Measurements from ENCODE around the gene METAP1. TPM values are rescaled to one million over a fixed set of nuclear protein-coding genes. Genes with fewer than 3 reads are reported as not detected.
A peak's percentile ranks its signal among the peaks of the same experiment; 100 is the strongest.

Gene METAP1
- total and polyA plus RNA-seq, 5 donors from 2014 or later = 30.8 to 43.8 (median 33.6) TPM

GRCh38 chr4:99033956-99034355, 38.4 kb downstream of the METAP1 start:
- Mint-ChIP-seq H3K9me3 (peaks cover 0 to 8% (median 0%) of the 10 kb centered on the region in 7 donors), H3K27ac (peak overlapping the region in 1 of 3 donors; percentile 50), H3K4me3 (no peak overlapping the region), H3K36me3 (peaks cover 40% of the 10 kb centered on the region), H3K27me3 (no peaks in the 10 kb centered on the region), H3K4me1 (peaks cover 23 to 28% (median 26%) of the 10 kb centered on the region in 4 donors)
- Histone ChIP-seq H3K27ac (ENCODE audit: insufficient read depth, low read length, poor library complexity, severe bottlenecking) (no peak overlapping the region), H3K4me1 (ENCODE audit: control insufficient read depth, insufficient read depth, low read length, poor library complexity, severe bottlenecking) (peaks cover 13% of the 10 kb centered on the region), H3K36me3 (ENCODE audit: control insufficient read depth, insufficient read depth, low read length) (peaks cover 32% of the 10 kb centered on the region), H3K27me3 (ENCODE audit: control insufficient read depth, insufficient read depth, low read length) (no peaks in the 10 kb centered on the region), H3K9me3 (ENCODE audit: control insufficient read depth in 2 of 2, low read length in 2 of 2) (peaks cover 7 to 14% of the 10 kb centered on the region in 2 experiments), H3K4me3 (ENCODE audit: low read depth, low read length) (no peak overlapping the region)
- DNase-seq (no peak), ATAC-seq (ENCODE audit: low read depth in 2 of 2) (no peak)

GRCh38 chr4:99038213-99038612, 42.7 kb downstream of the METAP1 start:
- H3K36me3 Mint-ChIP-seq = peaks cover 44% of the 10 kb centered on the region
- peaks cover 0 to 8% (median 0%) of the 10 kb centered on the region in 7 donors for H3K9me3 Mint-ChIP-seq
- no peak overlapping the region for H3K4me3 Mint-ChIP-seq
- ATAC-seq (ENCODE audit: low read depth in 2 of 2) (no peak), DNase-seq (no peak)
- Histone ChIP-seq H3K36me3 (ENCODE audit: control insufficient read depth, insufficient read depth, low read length) (peaks cover 46% of the 10 kb centered on the region), H3K27me3 (ENCODE audit: control insufficient read depth, insufficient read depth, low read length) (no peaks in the 10 kb centered on the region), H3K4me3 (ENCODE audit: low read depth, low read length) (no peak overlapping the region), H3K27ac (ENCODE audit: insufficient read depth, low read length, poor library complexity, severe bottlenecking) (no peak overlapping the region), H3K4me1 (ENCODE audit: control insufficient read depth, insufficient read depth, low read length, poor library complexity, severe bottlenecking) (peaks cover 6% of the 10 kb centered on the region), H3K9me3 (ENCODE audit: control insufficient read depth in 2 of 2, low read length in 2 of 2) (peaks cover 7 to 14% of the 10 kb centered on the region in 2 experiments)
- H3K4me1 Mint-ChIP-seq = peaks cover 5 to 18% (median 16%) of the 10 kb centered on the region in 4 donors
- H3K27ac Mint-ChIP-seq = no peak overlapping the region
- no peaks in the 10 kb centered on the region for H3K27me3 Mint-ChIP-seq

GRCh38 chr4:99043346-99043745, 47.8 kb downstream of the METAP1 start:
- H3K27ac Mint-ChIP-seq = peak overlapping the region; percentile 74 to 94 (median 79)
- ATAC-seq (ENCODE audit: low read depth in 2 of 2) (peak; percentile 88 to 93), DNase-seq (peak in 2 of 3 donors; percentile 62 to 80)
- H3K27ac ChIP-seq (ENCODE audit: insufficient read depth, low read length, poor library complexity, severe bottlenecking) = peak overlapping the region; percentile 78
- peaks cover 18% of the 10 kb centered on the region for H3K36me3 ChIP-seq (ENCODE audit: control insufficient read depth, insufficient read depth, low read length)
- peaks cover 0 to 4% of the 10 kb centered on the region in 2 experiments for H3K9me3 ChIP-seq (ENCODE audit: control insufficient read depth in 2 of 2, low read length in 2 of 2)
- H3K4me1 ChIP-seq (ENCODE audit: control insufficient read depth, insufficient read depth, low read length, poor library complexity, severe bottlenecking) = peaks cover 17% of the 10 kb centered on the region
- peaks cover 14 to 27% (median 24%) of the 10 kb centered on the region in 4 donors for H3K4me1 Mint-ChIP-seq
- H3K27me3 Mint-ChIP-seq = no peaks in the 10 kb centered on the region
- H3K4me3 Mint-ChIP-seq = peak overlapping the region; percentile 3 to 58 (median 10)
- peaks cover 0 to 2% (median 0%) of the 10 kb centered on the region in 7 donors for H3K9me3 Mint-ChIP-seq
- H3K27me3 ChIP-seq (ENCODE audit: control insufficient read depth, insufficient read depth, low read length) = no peaks in the 10 kb centered on the region
- peaks cover 40% of the 10 kb centered on the region for H3K36me3 Mint-ChIP-seq
- H3K4me3 ChIP-seq (ENCODE audit: low read depth, low read length) = peak overlapping the region; percentile 73

GRCh38 chr4:99047710-99048109, 52.2 kb downstream of the METAP1 start:
- Histone ChIP-seq H3K27ac (ENCODE audit: insufficient read depth, low read length, poor library complexity, severe bottlenecking) (no peak overlapping the region), H3K27me3 (ENCODE audit: control insufficient read depth, insufficient read depth, low read length) (no peaks in the 10 kb centered on the region), H3K4me1 (ENCODE audit: control insufficient read depth, insufficient read depth, low read length, poor library complexity, severe bottlenecking) (peaks cover 16% of the 10 kb centered on the region), H3K4me3 (ENCODE audit: low read depth, low read length) (no peak overlapping the region), H3K36me3 (ENCODE audit: control insufficient read depth, insufficient read depth, low read length) (peaks cover 37% of the 10 kb centered on the region), H3K9me3 (ENCODE audit: control insufficient read depth in 2 of 2, low read length in 2 of 2) (no peaks in the 10 kb centered on the region)
- Mint-ChIP-seq H3K36me3 (peaks cover 65% of the 10 kb centered on the region), H3K4me3 (no peak overlapping the region), H3K27ac (peak overlapping the region in 1 of 3 donors; percentile 53), H3K4me1 (peaks cover 14 to 25% (median 22%) of the 10 kb centered on the region in 4 donors), H3K27me3 (no peaks in the 10 kb centered on the region), H3K9me3 (no peaks in the 10 kb centered on the region)
- no peak for DNase-seq
- ATAC-seq (ENCODE audit: low read depth in 2 of 2) = no peak

GRCh38 chr4:99052902-99053301, 57.4 kb downstream of the METAP1 start:
- no peaks in the 10 kb centered on the region for H3K9me3 Mint-ChIP-seq
- peaks cover 12 to 20% (median 17%) of the 10 kb centered on the region in 4 donors for H3K4me1 Mint-ChIP-seq

GRCh38 chr4:99054428-99054994, 59.0 kb downstream of the METAP1 start:
- no peak for DNase-seq
- Mint-ChIP-seq H3K4me3 (no peak overlapping the region), H3K27ac (peak overlapping the region in 1 of 3 donors; percentile 84), H3K9me3 (no peaks in the 10 kb centered on the region), H3K4me1 (peaks cover 14 to 20% (median 17%) of the 10 kb centered on the region in 4 donors), H3K27me3 (no peaks in the 10 kb centered on the region), H3K36me3 (peaks cover 41% of the 10 kb centered on the region)
- Histone ChIP-seq H3K4me1 (ENCODE audit: control insufficient read depth, insufficient read depth, low read length, poor library complexity, severe bottlenecking) (peaks cover 3% of the 10 kb centered on the region), H3K9me3 (ENCODE audit: control insufficient read depth in 2 of 2, low read length in 2 of 2) (no peaks in the 10 kb centered on the region), H3K27me3 (ENCODE audit: control insufficient read depth, insufficient read depth, low read length) (no peaks in the 10 kb centered on the region), H3K4me3 (ENCODE audit: low read depth, low read length) (no peak overlapping the region), H3K27ac (ENCODE audit: insufficient read depth, low read length, poor library complexity, severe bottlenecking) (no peak overlapping the region), H3K36me3 (ENCODE audit: control insufficient read depth, insufficient read depth, low read length) (peaks cover 48% of the 10 kb centered on the region)
- ATAC-seq (ENCODE audit: low read depth in 2 of 2) = no peak

More at GRCh38 chr4:99052902-99053301, 57.4 kb downstream of the METAP1 start:
- H3K27me3 Mint-ChIP-seq = no peaks in the 10 kb centered on the region
- H3K36me3 Mint-ChIP-seq = peaks cover 43% of the 10 kb centered on the region
- Histone ChIP-seq H3K27me3 (ENCODE audit: control insufficient read depth, insufficient read depth, low read length) (no peaks in the 10 kb centered on the region), H3K4me1 (ENCODE audit: control insufficient read depth, insufficient read depth, low read length, poor library complexity, severe bottlenecking) (peaks cover 3% of the 10 kb centered on the region), H3K9me3 (ENCODE audit: control insufficient read depth in 2 of 2, low read length in 2 of 2) (no peaks in the 10 kb centered on the region), H3K27ac (ENCODE audit: insufficient read depth, low read length, poor library complexity, severe bottlenecking) (peak overlapping the region; percentile 24), H3K36me3 (ENCODE audit: control insufficient read depth, insufficient read depth, low read length) (peaks cover 50% of the 10 kb centered on the region), H3K4me3 (ENCODE audit: low read depth, low read length) (no peak overlapping the region)
- no peak for ATAC-seq (ENCODE audit: low read depth in 2 of 2)
- H3K4me3 Mint-ChIP-seq = no peak overlapping the region
- DNase-seq = peak in 1 of 3 donors; percentile 31
- peak overlapping the region; percentile 50 to 85 (median 68) for H3K27ac Mint-ChIP-seq

- H3K36me3 Mint-ChIP-seq = peaks cover 44% of the 10 kb centered on the region
Observed at GRCh38 chr4:99058228-99058627, 62.7 kb downstream of the METAP1 start.

GRCh38 chr4:99059550-99059949, 64.0 kb downstream of the METAP1 start:
- H3K27ac Mint-ChIP-seq = peak overlapping the region in 2 of 3 donors; percentile 56 to 62
- no peak overlapping the region for H3K4me3 ChIP-seq (ENCODE audit: low read depth, low read length)
- H3K27me3 Mint-ChIP-seq = no peaks in the 10 kb centered on the region
- H3K9me3 ChIP-seq (ENCODE audit: control insufficient read depth in 2 of 2, low read length in 2 of 2) = no peaks in the 10 kb centered on the region
- H3K4me3 Mint-ChIP-seq = no peak overlapping the region
- ATAC-seq (ENCODE audit: low read depth in 2 of 2) = no peak
- H3K36me3 Mint-ChIP-seq = peaks cover 48% of the 10 kb centered on the region
- peaks cover 3% of the 10 kb centered on the region for H3K4me1 ChIP-seq (ENCODE audit: control insufficient read depth, insufficient read depth, low read length, poor library complexity, severe bottlenecking)
- H3K4me1 Mint-ChIP-seq = peaks cover 6 to 12% (median 9%) of the 10 kb centered on the region in 4 donors
- H3K36me3 ChIP-seq (ENCODE audit: control insufficient read depth, insufficient read depth, low read length) = peaks cover 41% of the 10 kb centered on the region
- DNase-seq = no peak
- H3K27ac ChIP-seq (ENCODE audit: insufficient read depth, low read length, poor library complexity, severe bottlenecking) = no peak overlapping the region
- H3K27me3 ChIP-seq (ENCODE audit: control insufficient read depth, insufficient read depth, low read length) = no peaks in the 10 kb centered on the region
- H3K9me3 Mint-ChIP-seq = no peaks in the 10 kb centered on the region

More at GRCh38 chr4:99058228-99058627, 62.7 kb downstream of the METAP1 start:
- H3K9me3 Mint-ChIP-seq = no peaks in the 10 kb centered on the region
- Histone ChIP-seq H3K4me1 (ENCODE audit: control insufficient read depth, insufficient read depth, low read length, poor library complexity, severe bottlenecking) (peaks cover 3% of the 10 kb centered on the region), H3K27me3 (ENCODE audit: control insufficient read depth, insufficient read depth, low read length) (no peaks in the 10 kb centered on the region), H3K27ac (ENCODE audit: insufficient read depth, low read length, poor library complexity, severe bottlenecking) (no peak overlapping the region), H3K9me3 (ENCODE audit: control insufficient read depth in 2 of 2, low read length in 2 of 2) (no peaks in the 10 kb centered on the region), H3K36me3 (ENCODE audit: control insufficient read depth, insufficient read depth, low read length) (peaks cover 44% of the 10 kb centered on the region), H3K4me3 (ENCODE audit: low read depth, low read length) (no peak overlapping the region)
- DNase-seq (no peak), ATAC-seq (ENCODE audit: low read depth in 2 of 2) (no peak)
- H3K4me1 Mint-ChIP-seq = peaks cover 6 to 14% (median 13%) of the 10 kb centered on the region in 4 donors
- peak overlapping the region in 1 of 3 donors; percentile 36 for H3K27ac Mint-ChIP-seq
- H3K4me3 Mint-ChIP-seq = no peak overlapping the region
- H3K27me3 Mint-ChIP-seq = no peaks in the 10 kb centered on the region
